Measurements from ENCODE around the gene RNF115. TPM values are rescaled to one million over a fixed set of nuclear protein-coding genes. Genes with fewer than 3 reads are reported as not detected.

Gene RNF115
- total and polyA plus RNA-seq, 9 donors, result 7.8 to 27.9 (median 12.2) TPM

DNA sequence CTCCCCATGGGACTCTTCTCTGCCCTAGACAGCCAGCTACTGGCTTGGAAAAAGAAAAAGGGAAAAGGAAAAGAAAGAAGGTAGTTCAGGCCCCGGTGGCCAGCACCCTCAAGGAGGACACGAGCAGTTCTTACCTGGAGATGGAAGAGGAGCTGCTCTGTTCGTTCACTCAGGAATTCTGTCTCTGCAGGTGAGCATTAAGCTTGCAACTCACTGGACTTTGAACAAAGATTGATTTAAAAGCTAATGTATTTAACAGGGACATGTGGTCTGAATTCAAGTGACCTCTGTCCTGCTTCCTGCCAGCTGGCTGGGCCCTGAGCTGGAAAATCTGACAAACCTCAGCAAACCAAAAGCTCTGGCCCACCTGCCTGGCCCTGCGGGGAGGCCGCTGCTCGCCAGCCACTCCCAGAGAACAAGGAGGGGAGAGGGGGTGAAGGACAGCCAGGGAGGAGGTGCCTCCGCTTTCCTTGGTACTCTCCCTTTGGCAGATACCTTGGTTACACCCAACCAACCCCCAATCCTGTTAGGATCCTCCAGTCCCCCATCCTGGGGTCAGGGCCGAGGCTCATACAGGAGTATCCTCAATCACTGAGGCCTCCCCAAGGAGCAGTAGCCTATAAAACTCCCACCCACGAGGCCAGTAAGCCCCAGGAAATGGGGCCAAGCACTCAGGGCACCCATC lies 116.6 kb downstream of the RNF115 start, which contains the start of gene PDZK1:
PDZK1 (minus strand) TSS at position 186 of the 685 bp plus-strand sequence. CDS start 19,347 bp downstream, outside the sequence.
- WGBS, 3 donors, result 75 to 82% (median 76%) methylated on average over 9 of the region's 9 CpGs
- Histone ChIP-seq H3K36me3 (no peaks in the 10 kb centered on the region), H3K4me1 (ENCODE audit: insufficient read depth) (no peaks in the 10 kb centered on the region), H3K27me3 (no peaks in the 10 kb centered on the region), H3K9me3 (no peaks in the 10 kb centered on the region), H3K4me3 (no peak within 1 kb of the TSS), H3K27ac (no peak within 1 kb of the TSS)
- TF ChIP-seq, protein P1, sequence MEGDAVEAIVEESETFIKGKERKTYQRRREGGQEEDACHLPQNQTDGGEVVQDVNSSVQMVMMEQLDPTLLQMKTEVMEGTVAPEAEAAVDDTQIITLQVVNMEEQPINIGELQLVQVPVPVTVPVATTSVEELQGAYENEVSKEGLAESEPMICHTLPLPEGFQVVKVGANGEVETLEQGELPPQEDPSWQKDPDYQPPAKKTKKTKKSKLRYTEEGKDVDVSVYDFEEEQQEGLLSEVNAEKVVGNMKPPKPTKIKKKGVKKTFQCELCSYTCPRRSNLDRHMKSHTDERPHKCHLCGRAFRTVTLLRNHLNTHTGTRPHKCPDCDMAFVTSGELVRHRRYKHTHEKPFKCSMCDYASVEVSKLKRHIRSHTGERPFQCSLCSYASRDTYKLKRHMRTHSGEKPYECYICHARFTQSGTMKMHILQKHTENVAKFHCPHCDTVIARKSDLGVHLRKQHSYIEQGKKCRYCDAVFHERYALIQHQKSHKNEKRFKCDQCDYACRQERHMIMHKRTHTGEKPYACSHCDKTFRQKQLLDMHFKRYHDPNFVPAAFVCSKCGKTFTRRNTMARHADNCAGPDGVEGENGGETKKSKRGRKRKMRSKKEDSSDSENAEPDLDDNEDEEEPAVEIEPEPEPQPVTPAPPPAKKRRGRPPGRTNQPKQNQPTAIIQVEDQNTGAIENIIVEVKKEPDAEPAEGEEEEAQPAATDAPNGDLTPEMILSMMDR (IDR thresholded peaks at IDR 0.05), result no peak
- TF ChIP-seq POLR2A (IDR thresholded peaks at IDR 0.05), result no peak
- TF ChIP-seq EP300 (IDR thresholded peaks at IDR 0.05), result no peak
- intact Hi-C loops (cut with DNase I), result no loop called here
- DNase-seq, result no peak

DNA sequence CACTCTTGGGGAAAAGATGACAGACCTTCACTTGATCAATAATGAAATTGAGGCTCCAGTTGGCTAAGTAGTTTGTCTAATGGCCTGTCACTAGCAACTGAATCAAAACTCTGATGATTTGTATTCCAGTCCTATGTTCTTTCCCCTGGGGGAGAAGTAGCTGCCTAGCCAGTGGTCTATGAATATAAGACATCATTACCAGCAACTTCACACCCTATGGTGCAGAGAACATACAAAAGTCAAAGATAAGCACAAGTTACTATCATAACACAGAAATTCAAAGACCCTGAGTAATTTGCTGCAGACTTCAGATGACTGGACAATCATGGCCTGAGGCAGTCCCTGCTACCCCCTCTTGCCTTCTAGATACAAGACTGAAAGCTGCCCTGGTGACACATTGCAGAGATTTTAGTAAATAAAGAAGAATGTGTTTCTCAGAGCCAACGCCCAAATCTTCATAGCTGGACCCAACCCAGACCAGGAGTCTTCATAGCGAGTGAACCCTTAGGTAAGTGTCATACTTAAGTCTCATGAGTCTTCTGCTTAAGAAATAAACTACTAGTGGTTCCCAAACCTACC lies 117.7 kb downstream of the RNF115 start:
- H3K36me3 ChIP-seq, result no peaks in the 10 kb centered on the region
- H3K9me3 ChIP-seq, result no peaks in the 10 kb centered on the region
- H3K27ac ChIP-seq, result no peak overlapping the region
- WGBS, 3 donors, result 78 to 89% (median 84%) methylated on average over 2 of the region's 2 CpGs
- H3K27me3 ChIP-seq, result no peaks in the 10 kb centered on the region
- DNase-seq, result no peak
- no peak overlapping the region for H3K4me3 ChIP-seq
- intact Hi-C loops (cut with DNase I), result no loop called here
- TF ChIP-seq EP300 (IDR thresholded peaks at IDR 0.05), result no peak
- no peak for TF ChIP-seq POLR2A (IDR thresholded peaks at IDR 0.05)
- TF ChIP-seq, protein P1 (IDR thresholded peaks at IDR 0.05), result no peak
- no peaks in the 10 kb centered on the region for H3K4me1 ChIP-seq (ENCODE audit: insufficient read depth)

DNA sequence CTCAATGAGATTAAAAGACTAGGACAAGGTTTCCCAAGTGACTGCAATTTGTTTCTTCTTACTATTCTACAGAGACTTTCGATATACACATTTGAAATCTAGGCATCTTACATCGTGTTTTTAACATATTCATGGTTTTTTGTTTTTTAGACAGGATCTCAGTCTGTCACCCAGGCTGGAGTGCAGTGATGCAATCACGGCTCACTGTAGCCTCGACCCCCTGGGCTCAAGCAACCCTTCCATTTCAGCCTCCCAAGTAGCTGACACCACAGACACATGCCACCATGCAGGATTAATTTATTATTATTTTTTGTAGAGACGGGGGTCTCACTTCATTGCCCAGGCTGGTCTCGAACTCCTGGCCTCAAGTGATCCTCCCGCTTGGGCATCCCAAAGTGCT lies 118.3 kb downstream of the RNF115 start:
- WGBS, 3 donors, result 87 to 89% (median 89%) methylated on average over 7 of the region's 7 CpGs
- Histone ChIP-seq H3K27me3 (no peaks in the 10 kb centered on the region), H3K4me3 (no peak overlapping the region), H3K4me1 (ENCODE audit: insufficient read depth) (no peaks in the 10 kb centered on the region), H3K9me3 (no peaks in the 10 kb centered on the region), H3K27ac (no peak overlapping the region), H3K36me3 (no peaks in the 10 kb centered on the region)
- TF ChIP-seq EP300 (IDR thresholded peaks at IDR 0.05), result no peak
- no peak for TF ChIP-seq POLR2A (IDR thresholded peaks at IDR 0.05)
- TF ChIP-seq, protein P1 (IDR thresholded peaks at IDR 0.05), result no peak
- DNase-seq, result no peak
- intact Hi-C loops (cut with DNase I), result no loop called here

DNA sequence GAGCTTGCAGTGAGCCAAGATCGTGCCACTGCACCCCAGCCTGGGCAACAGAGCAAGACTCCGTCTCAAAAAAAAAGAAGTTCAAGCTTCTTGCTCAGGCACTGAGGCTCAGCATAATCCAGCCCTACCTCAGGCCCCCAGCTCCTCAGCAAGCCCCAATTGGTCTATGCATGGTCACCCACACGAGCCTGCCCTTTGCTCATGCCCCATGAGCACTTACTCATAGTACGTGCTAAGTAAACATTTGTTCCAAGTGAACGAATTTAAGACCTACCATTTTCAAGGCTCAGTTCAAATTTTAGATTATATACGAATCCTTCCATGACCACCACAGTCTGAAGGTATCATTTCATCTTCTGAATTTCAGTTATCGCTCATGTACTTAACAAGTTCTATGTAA lies 121.1 kb downstream of the RNF115 start:
- Histone ChIP-seq H3K4me3 (no peak overlapping the region), H3K27ac (no peak overlapping the region), H3K9me3 (no peaks in the 10 kb centered on the region), H3K36me3 (no peaks in the 10 kb centered on the region), H3K4me1 (ENCODE audit: insufficient read depth) (no peaks in the 10 kb centered on the region), H3K27me3 (no peaks in the 10 kb centered on the region)
- intact Hi-C loops (cut with DNase I), result no loop called here
- TF ChIP-seq, protein P1 (IDR thresholded peaks at IDR 0.05), result no peak
- no peak for TF ChIP-seq POLR2A (IDR thresholded peaks at IDR 0.05)
- TF ChIP-seq EP300 (IDR thresholded peaks at IDR 0.05), result no peak
- no peak for DNase-seq
- 84 to 89% (median 88%) methylated on average over 7 of the region's 7 CpGs for WGBS, 3 donors

Measured in ovary (tissue), 9 donors.